HG02970 (cell line): Measurements from ENCODE around the gene KCNAB1.

Source experiments
- ATAC-seq: cut with Tn5 transposase; IDR thresholded peaks from one replicate; pipeline ENCODE4 v1.9.1; 2021; ENCODE audit warnings: mild to moderate bottlenecking, moderate library complexity, moderate number of reproducible peaks; ENCODE audit not compliant: unreplicated experiment, low FRiP score

Gene KCNAB1

GRCh38 chr3:156388497-156389448 lies 268.4 kb downstream of the KCNAB1 start:
- ATAC-seq = no peak

- no peak for ATAC-seq
These were observed 269.1 kb downstream of the KCNAB1 start for GRCh38 chr3:156389449-156389950.

- no peak for ATAC-seq
These were observed 270.5 kb downstream of the KCNAB1 start for GRCh38 chr3:156390846-156391245.

- ATAC-seq = no peak
These were observed 275.8 kb downstream of the KCNAB1 start for GRCh38 chr3:156395961-156396710.

GRCh38 chr3:156396851-156397250 lies 276.5 kb downstream of the KCNAB1 start:
- no peak for ATAC-seq

GRCh38 chr3:156397534-156397933 lies 277.2 kb downstream of the KCNAB1 start:
- ATAC-seq = no peak

GRCh38 chr3:156400062-156400461 lies 279.7 kb downstream of the KCNAB1 start:
- ATAC-seq = no peak

GRCh38 chr3:156400735-156401134 lies 280.4 kb downstream of the KCNAB1 start:
- no peak for ATAC-seq

- no peak for ATAC-seq
These were observed 283.8 kb downstream of the KCNAB1 start for GRCh38 chr3:156404217-156404616.

- ATAC-seq = no peak
These were observed 286.0 kb downstream of the KCNAB1 start for GRCh38 chr3:156406393-156406792.

- no peak for ATAC-seq
These were observed 287.3 kb downstream of the KCNAB1 start for GRCh38 chr3:156407617-156408225.

GRCh38 chr3:156409694-156410093 lies 289.3 kb downstream of the KCNAB1 start:
- no peak for ATAC-seq

- ATAC-seq = no peak
These were observed 292.2 kb downstream of the KCNAB1 start for GRCh38 chr3:156412600-156412999.

GRCh38 chr3:156413293-156413892 lies 293.0 kb downstream of the KCNAB1 start:
- ATAC-seq = no peak

GRCh38 chr3:156416846-156417558 lies 296.6 kb downstream of the KCNAB1 start:
- no peak for ATAC-seq

GRCh38 chr3:156417559-156418132 lies 297.3 kb downstream of the KCNAB1 start:
- no peak for ATAC-seq

- ATAC-seq = no peak
These were observed 298.1 kb downstream of the KCNAB1 start for GRCh38 chr3:156418428-156418827.

GRCh38 chr3:156421534-156421933 lies 301.2 kb downstream of the KCNAB1 start:
- ATAC-seq = no peak

- no peak for ATAC-seq
These were observed 304.4 kb downstream of the KCNAB1 start for GRCh38 chr3:156424758-156425157.
